T-helper 2 cell treated with Interferon-gamma antibody and Interleukin-4, amounts not matched to agents 5 μg/mL and 100 μg/mL, for 36 hours (primary cell): Measurements from ENCODE around the gene ZNF232.
"Not testable (repeated sequence)": the region's sequence is repeated elsewhere in the genome, so short reads cannot be mapped to it uniquely, and the experiment has no call there.

Source experiments
- DNase-seq: peaks from one replicate; pipeline ENCODE4 v3.0.0; 2021; ENCODE audit warnings: low spot score
- H3K27ac Mint-ChIP-seq: one replicate; pipeline ENCODE4 v1.8.0; 2021; ENCODE audit warnings: mild to moderate bottlenecking, mixed read lengths
- H3K27me3 Mint-ChIP-seq: one replicate; pipeline ENCODE4 v1.8.0; 2021; ENCODE audit warnings: low read depth, mixed read lengths
- H3K36me3 Mint-ChIP-seq: one replicate; pipeline ENCODE4 v1.8.0; 2021; ENCODE audit warnings: low read depth, mixed read lengths
- H3K4me1 Mint-ChIP-seq: one replicate; pipeline ENCODE4 v1.8.0; 2021; ENCODE audit warnings: low read depth, mixed read lengths
- H3K4me3 Mint-ChIP-seq: one replicate; pipeline ENCODE4 v1.8.0; 2022; ENCODE audit warnings: mild to moderate bottlenecking, moderate library complexity, mixed read lengths
- H3K9me3 Mint-ChIP-seq: one replicate; pipeline ENCODE4 v1.8.0; 2021; ENCODE audit warnings: mixed read lengths

Gene ZNF232

GRCh38 chr17:5123343-5124124 is 11.9 kb upstream of the ZNF232 start:
- no peaks in the 10 kb centered on the region for H3K36me3 Mint-ChIP-seq
- no peak overlapping the region for H3K4me3 Mint-ChIP-seq
- DNase-seq = no peak
- no peaks in the 10 kb centered on the region for H3K9me3 Mint-ChIP-seq
- H3K4me1 Mint-ChIP-seq = no peaks in the 10 kb centered on the region
- peaks cover 42% of the 10 kb centered on the region for H3K27me3 Mint-ChIP-seq
- no peak overlapping the region for H3K27ac Mint-ChIP-seq

- H3K4me1 Mint-ChIP-seq = no peaks in the 10 kb centered on the region
- DNase-seq = no peak
- H3K27me3 Mint-ChIP-seq = peaks cover 47% of the 10 kb centered on the region
- no peaks in the 10 kb centered on the region for H3K9me3 Mint-ChIP-seq
- no peaks in the 10 kb centered on the region for H3K36me3 Mint-ChIP-seq
- peak overlapping the region; percentile 9 for H3K4me3 Mint-ChIP-seq
- H3K27ac Mint-ChIP-seq = no peak overlapping the region
Observed at GRCh38 chr17:5122586-5123342, 11.1 kb upstream of the ZNF232 start.

DNA sequence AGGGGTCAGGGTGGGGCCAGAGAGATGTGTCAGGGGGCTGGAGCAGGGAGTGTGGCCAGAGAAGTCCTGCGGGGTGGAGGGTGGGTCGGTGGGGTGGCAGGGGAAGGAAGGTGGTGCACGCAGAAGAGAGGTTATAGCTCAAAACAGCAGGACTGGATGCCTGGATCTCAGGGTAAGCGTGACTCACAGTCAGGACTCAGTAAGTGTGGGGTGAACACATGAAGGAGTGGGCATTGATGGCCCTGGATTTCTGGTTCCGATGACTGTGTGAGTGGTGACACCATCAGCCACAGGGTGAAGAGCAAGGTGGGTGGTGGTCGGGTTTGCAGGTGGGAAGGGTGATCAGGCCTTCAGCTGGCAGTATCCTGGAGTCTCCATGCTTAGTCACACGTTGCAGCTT is 10.4 kb upstream of the ZNF232 start:
- peaks cover 52% of the 10 kb centered on the region for H3K27me3 Mint-ChIP-seq
- H3K36me3 Mint-ChIP-seq, H3K9me3 Mint-ChIP-seq, H3K27ac Mint-ChIP-seq, DNase-seq, H3K4me1 Mint-ChIP-seq: not testable (repeated sequence)
- H3K4me3 Mint-ChIP-seq = peak overlapping the region; percentile 17

GRCh38 chr17:5121186-5121841 is 9.6 kb upstream of the ZNF232 start:
- Mint-ChIP-seq H3K27ac (no peak overlapping the region), H3K27me3 (peaks cover 56% of the 10 kb centered on the region), H3K4me3 (no peak overlapping the region), H3K9me3 (no peaks in the 10 kb centered on the region), H3K36me3 (no peaks in the 10 kb centered on the region), H3K4me1 (no peaks in the 10 kb centered on the region)
- DNase-seq = no peak

GRCh38 chr17:5120436-5121185 is 8.9 kb upstream of the ZNF232 start:
- not testable (repeated sequence) for H3K36me3 Mint-ChIP-seq, DNase-seq, H3K4me3 Mint-ChIP-seq, H3K9me3 Mint-ChIP-seq, H3K27ac Mint-ChIP-seq, H3K4me1 Mint-ChIP-seq
- peaks cover 57% of the 10 kb centered on the region for H3K27me3 Mint-ChIP-seq

- peaks cover 61% of the 10 kb centered on the region for H3K27me3 Mint-ChIP-seq
- H3K4me1 Mint-ChIP-seq = no peaks in the 10 kb centered on the region
- H3K9me3 Mint-ChIP-seq = no peaks in the 10 kb centered on the region
- no peak overlapping the region for H3K4me3 Mint-ChIP-seq
- no peak for DNase-seq
- H3K27ac Mint-ChIP-seq = no peak overlapping the region
- H3K36me3 Mint-ChIP-seq = peaks cover 1% of the 10 kb centered on the region
Observed at GRCh38 chr17:5120036-5120435, 8.4 kb upstream of the ZNF232 start.

DNA sequence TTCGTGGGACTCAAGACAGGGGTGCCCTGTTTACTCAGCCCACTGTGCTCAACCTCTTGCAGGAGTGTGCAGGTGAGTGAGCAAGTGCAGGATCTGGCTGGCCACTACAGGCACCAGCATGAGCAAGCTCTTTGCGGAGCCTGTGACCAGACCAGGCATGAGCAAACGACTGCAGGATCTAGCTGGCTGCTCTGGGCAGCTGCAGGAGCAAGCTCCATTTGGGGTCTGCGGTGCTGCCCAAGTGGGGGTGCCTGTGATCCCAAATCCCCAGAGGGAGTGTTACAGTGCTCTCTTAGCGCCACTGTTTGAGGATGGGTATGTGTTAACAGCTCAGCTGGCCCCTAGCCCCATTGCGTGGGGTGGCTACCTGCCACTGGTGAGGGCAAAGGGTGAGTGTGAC is 6.5 kb upstream of the ZNF232 start:
- peaks cover under 1% of the 10 kb centered on the region for H3K4me1 Mint-ChIP-seq
- H3K36me3 Mint-ChIP-seq = peaks cover 17% of the 10 kb centered on the region
- H3K27me3 Mint-ChIP-seq = peaks cover 51% of the 10 kb centered on the region
- no peak overlapping the region for H3K27ac Mint-ChIP-seq
- no peak overlapping the region for H3K4me3 Mint-ChIP-seq
- no peak for DNase-seq
- H3K9me3 Mint-ChIP-seq = no peaks in the 10 kb centered on the region

DNA sequence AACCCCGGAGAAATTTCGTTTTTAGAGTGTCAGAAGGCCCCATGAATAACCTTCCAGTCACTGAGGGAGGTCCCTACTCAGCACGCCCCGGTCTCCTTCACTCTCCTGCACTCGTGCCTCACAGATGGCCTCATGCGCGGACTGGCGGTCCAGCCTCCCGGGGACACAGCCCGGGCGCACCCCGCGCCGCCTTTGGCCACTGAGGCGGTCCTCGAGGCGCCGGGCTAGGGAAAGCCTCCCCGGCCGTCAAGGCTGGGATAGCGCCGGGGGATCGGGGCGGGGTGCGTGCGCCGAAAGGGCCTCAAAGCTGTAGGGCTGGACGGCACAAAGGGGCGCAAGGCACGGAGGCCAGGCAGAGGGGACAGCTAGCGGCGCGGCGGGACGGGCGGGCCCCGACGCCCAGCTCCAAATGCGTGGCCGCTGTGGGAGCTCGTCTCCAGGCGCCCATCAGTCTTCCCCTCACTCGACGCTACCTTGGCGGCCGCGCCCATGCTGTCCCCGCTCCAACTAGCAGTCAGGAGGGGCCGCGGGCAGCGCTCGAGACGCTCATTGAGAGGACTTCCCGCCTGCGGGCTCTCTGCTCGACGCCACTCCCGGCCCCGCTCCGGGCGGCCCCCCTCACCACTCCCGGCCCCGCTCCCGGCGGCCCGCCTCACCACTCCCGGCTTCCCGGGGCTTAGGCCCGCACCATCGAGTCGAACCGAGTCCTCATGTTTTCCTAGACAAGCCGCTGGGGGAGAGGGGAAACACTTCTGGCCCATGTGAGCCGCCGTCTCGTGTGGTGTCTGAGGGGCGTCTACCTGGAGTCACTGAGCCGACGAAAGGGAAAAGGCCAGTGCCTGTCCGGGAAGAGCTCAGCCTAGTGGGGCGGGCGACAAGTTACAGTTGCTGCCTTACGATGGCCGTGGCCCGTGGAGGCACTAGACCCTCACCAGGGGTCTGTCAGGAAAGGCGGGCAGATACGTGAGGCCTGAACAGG is 4.3 kb upstream of the ZNF232 start, which contains the start of gene USP6:
Gene USP6 (plus strand): TSS at position 360 of the 979 bp plus-strand sequence. CDS start 14,336 bp downstream, outside the sequence.
- Mint-ChIP-seq H3K4me3 (no peak within 1 kb of the TSS), H3K36me3 (peaks cover 24% of the 10 kb centered on the region), H3K27ac (no peak within 1 kb of the TSS), H3K9me3 (peaks cover 2% of the 10 kb centered on the region), H3K4me1 (peaks cover 8% of the 10 kb centered on the region), H3K27me3 (peaks cover 38% of the 10 kb centered on the region)
- no peak for DNase-seq

DNA sequence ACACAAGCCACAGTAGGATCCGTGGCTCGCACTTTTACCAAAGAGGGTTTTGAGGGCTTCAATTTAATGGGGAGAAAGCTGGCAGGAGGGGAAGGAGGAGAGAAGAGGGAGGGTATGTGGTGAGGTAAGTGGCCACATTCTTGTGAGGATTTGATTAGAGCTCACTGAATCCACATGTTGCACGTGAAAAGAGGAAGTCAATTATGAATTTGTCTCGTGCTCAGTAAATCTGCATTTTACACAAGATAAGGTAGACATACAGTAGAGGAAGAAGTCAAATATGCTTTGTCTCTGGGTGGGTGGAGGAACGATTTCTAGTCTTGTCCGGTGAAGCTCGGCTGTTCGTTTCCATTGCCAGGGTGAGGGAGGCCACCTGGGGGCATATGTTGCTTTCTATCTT is 862 bp downstream of the ZNF232 start:
- peaks cover 8% of the 10 kb centered on the region for H3K27me3 Mint-ChIP-seq
- H3K9me3 Mint-ChIP-seq = peaks cover 42% of the 10 kb centered on the region
- H3K27ac Mint-ChIP-seq = peak overlapping the region; percentile 62
- DNase-seq = no peak
- peaks cover 13% of the 10 kb centered on the region for H3K4me1 Mint-ChIP-seq
- peak overlapping the region; percentile 82 for H3K4me3 Mint-ChIP-seq
- peaks cover 71% of the 10 kb centered on the region for H3K36me3 Mint-ChIP-seq

- DNase-seq = no peak
- Mint-ChIP-seq H3K9me3 (peaks cover 54% of the 10 kb centered on the region), H3K36me3 (peaks cover 22% of the 10 kb centered on the region), H3K27me3 (peaks cover 14% of the 10 kb centered on the region), H3K4me3 (no peak overlapping the region), H3K4me1 (no peaks in the 10 kb centered on the region), H3K27ac (no peak overlapping the region)
Observed at GRCh38 chr17:5100832-5101231, 10.8 kb downstream of the ZNF232 start.

DNA sequence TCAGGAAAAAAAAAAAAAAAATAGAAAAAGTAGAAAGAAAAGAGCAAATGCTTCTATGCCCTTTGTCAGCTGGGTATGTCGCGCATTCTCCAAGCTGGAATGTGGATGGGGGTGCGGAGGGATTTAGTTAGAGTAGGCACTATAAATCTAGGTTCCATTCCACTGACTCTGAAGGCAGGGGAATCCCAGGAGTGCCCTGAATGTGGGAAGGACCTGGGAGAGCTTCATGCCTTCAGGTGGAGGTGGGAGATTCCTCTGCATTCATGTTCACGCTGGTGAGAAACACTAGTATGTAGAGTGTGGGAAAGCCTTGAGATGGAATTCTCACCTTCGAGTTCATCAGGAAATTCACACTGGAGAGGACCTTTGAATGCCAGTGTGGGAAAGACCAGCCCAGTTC is 12.4 kb downstream of the ZNF232 start:
- peaks cover 58% of the 10 kb centered on the region for H3K9me3 Mint-ChIP-seq
- H3K27ac Mint-ChIP-seq = no peak overlapping the region
- H3K4me1 Mint-ChIP-seq = no peaks in the 10 kb centered on the region
- H3K36me3 Mint-ChIP-seq = peaks cover 18% of the 10 kb centered on the region
- H3K27me3 Mint-ChIP-seq = peaks cover 17% of the 10 kb centered on the region
- no peak overlapping the region for H3K4me3 Mint-ChIP-seq
- DNase-seq = no peak

DNA sequence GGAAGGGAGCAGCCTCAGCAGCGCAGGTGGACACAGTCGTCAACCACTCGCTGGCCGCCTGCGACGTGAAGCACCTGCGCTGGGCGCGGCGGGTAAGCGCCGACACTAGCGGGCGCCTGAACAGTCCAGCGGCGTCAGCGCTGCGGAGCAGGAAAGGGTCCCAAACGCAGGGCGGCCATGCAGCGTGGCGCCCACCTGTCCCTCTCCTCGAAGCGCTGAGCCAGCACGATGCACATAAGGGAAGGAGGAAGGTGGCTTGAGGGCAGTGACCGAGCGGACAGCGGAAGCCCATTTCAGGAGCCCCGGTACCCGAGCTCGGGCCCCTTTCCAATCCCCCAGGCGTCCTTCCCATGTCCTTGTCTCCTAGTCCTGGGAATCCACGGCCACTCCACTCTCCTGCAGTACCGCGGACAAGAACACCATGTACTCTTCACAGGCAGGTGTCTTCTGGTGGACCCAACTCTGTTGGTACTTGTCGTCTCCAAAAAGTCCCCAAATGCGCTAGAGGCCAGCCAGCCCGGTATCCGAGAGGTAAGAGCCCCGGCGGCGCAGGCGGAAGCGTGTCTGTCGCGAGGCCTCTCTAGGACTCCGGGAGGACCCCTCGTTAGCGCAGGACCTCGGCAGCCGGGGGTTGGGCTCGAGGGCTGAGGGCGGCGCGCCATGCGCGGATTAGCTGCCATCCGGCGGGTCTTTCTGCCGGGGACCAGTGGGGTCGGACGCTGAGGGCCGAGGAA is 14.4 kb downstream of the ZNF232 start:
- Mint-ChIP-seq H3K27me3 (peaks cover 17% of the 10 kb centered on the region), H3K36me3 (peaks cover 22% of the 10 kb centered on the region), H3K4me1 (no peaks in the 10 kb centered on the region), H3K4me3 (no peak overlapping the region), H3K27ac (no peak overlapping the region), H3K9me3 (peaks cover 65% of the 10 kb centered on the region)
- no peak for DNase-seq
